SK-MEL-5 (cell line): Measurements from ENCODE around the gene DNAJC18. TPM values are rescaled to one million over a fixed set of nuclear protein-coding genes. Genes with fewer than 3 reads are reported as not detected.

ENCODE experiments used
- DNase-seq: peaks from one replicate; pipeline ENCODE4 v3.0.0-alpha.2; 2016; ENCODE audit warnings: low read depth, low spot score
- in situ Hi-C: cut with HindIII; loops from 2 replicates; pipeline ENCODE4 v1.10.0; 2016; ENCODE audit warnings: low sequenced_read_pairs, high pct_unique_total_duplicates, low pct_unique_long_range_greater_than_20kb
- total RNA-seq: library from RNA; depleted of rRNA; stranded (reverse); fragments of >200 nt; shearing (Covaris generic); gene quantifications from 2 replicates; pipeline ENCODE4 v1.2.3, GENCODE V29; 2014

DNAJC18 gene
- total RNA-seq, 1 experiment from 2014 or later, result 9.0 TPM

GRCh38 chr5:139468421-139468931 lies 29.2 kb upstream of the DNAJC18 start:
- no peak for DNase-seq
- in situ Hi-C loops, result no loop called here

- no peak for DNase-seq
- in situ Hi-C loops, result no loop called here
Observed at GRCh38 chr5:139462586-139463276, 23.4 kb upstream of the DNAJC18 start, which contains the start of gene ECSCR. Gene ECSCR (minus strand): TSS chr5:139462743. CDS start chr5:139462670, 73 bp downstream.

GRCh38 chr5:139461698-139462097 lies 22.4 kb upstream of the DNAJC18 start:
- in situ Hi-C loops, result no loop called here
- DNase-seq, result no peak

- in situ Hi-C loops, result no loop called here
Observed at GRCh38 chr5:139461176-139461575, 21.9 kb upstream of the DNAJC18 start.

GRCh38 chr5:139460455-139460854 lies 21.1 kb upstream of the DNAJC18 start:
- in situ Hi-C loops, result no loop called here
- no peak for DNase-seq

More at GRCh38 chr5:139461176-139461575, 21.9 kb upstream of the DNAJC18 start:
- no peak for DNase-seq

GRCh38 chr5:139459451-139459934 lies 20.2 kb upstream of the DNAJC18 start:
- DNase-seq, result no peak
- in situ Hi-C loops, result no loop called here

GRCh38 chr5:139458580-139459407 lies 19.5 kb upstream of the DNAJC18 start:
- in situ Hi-C loops, result no loop called here
- no peak for DNase-seq

GRCh38 chr5:139457653-139458306 lies 18.5 kb upstream of the DNAJC18 start:
- in situ Hi-C loops, result no loop called here
- no peak for DNase-seq

- DNase-seq, result no peak
- in situ Hi-C loops, result no loop called here
Observed at GRCh38 chr5:139457241-139457640, 17.9 kb upstream of the DNAJC18 start.

- DNase-seq, result no peak
- in situ Hi-C loops, result no loop called here
Observed at GRCh38 chr5:139456776-139457175, 17.5 kb upstream of the DNAJC18 start.

GRCh38 chr5:139454568-139455290 lies 15.4 kb upstream of the DNAJC18 start:
- DNase-seq, result no peak
- in situ Hi-C loops, result no loop called here

- DNase-seq, result no peak
- in situ Hi-C loops, result no loop called here
Observed at GRCh38 chr5:139453683-139454567, 14.6 kb upstream of the DNAJC18 start.

- in situ Hi-C loops, result no loop called here
- no peak for DNase-seq
Observed at GRCh38 chr5:139451878-139452660, 12.7 kb upstream of the DNAJC18 start.

GRCh38 chr5:139451176-139451575 lies 11.9 kb upstream of the DNAJC18 start:
- in situ Hi-C loops, result no loop called here
- no peak for DNase-seq

GRCh38 chr5:139446956-139447779 lies 7.8 kb upstream of the DNAJC18 start:
- in situ Hi-C loops, result no loop called here
- no peak for DNase-seq
